Neutrophil (primary cell): ENCODE measurements around the gene NAGA.

Source experiments
- H3K27ac ChIP-seq: fragments of 200-600 bp; sonication (generic); 2 replicates; pipeline ENCODE4 v1.5.1; 2016; ENCODE audit warnings: mild to moderate bottlenecking, moderate library complexity
- H3K27me3 ChIP-seq: fragments of 200-600 bp; sonication (generic); 2 replicates; pipeline ENCODE4 v1.6.0; 2016; ENCODE audit warnings: mild to moderate bottlenecking
- H3K36me3 ChIP-seq: fragments of 200-600 bp; sonication (generic); 2 replicates; pipeline ENCODE4 v1.5.1; 2017
- H3K4me1 ChIP-seq, 2 experiments: fragments of 200-600 bp in 1 of 2; sonication (generic) in 1 of 2; 1 replicate in 1 of 2; 2 replicates in 1 of 2; pipeline versions ENCODE4 v1.5.1 to v1.6.1; 2013 to 2016; ENCODE audit warnings: low read depth in 1 of 2, low read length in 1 of 2, mild to moderate bottlenecking in 1 of 2, moderate library complexity in 1 of 2; ENCODE audit not compliant: control insufficient read depth in 1 of 2, insufficient read depth in 1 of 2
- H3K4me3 ChIP-seq, 2 experiments: fragments of 200-600 bp in 1 of 2; sonication (generic) in 1 of 2; 1 replicate in 1 of 2; 2 replicates in 1 of 2; pipeline ENCODE4 v1.5.1; 2013 to 2016; ENCODE audit warnings: low read depth in 1 of 2, low read length in 1 of 2, mild to moderate bottlenecking in 1 of 2, moderate library complexity in 1 of 2
- H3K9me3 ChIP-seq: fragments of 200-600 bp; sonication (generic); 2 replicates; pipeline ENCODE4 v1.5.1; 2016
- TF ChIP-seq, protein P1 (sequence below): fragments of 200-600 bp; sonication (generic); IDR thresholded peaks from 2 replicates; pipeline ENCODE4 v1.5.1; 2016; ENCODE audit warnings: antibody characterized with exemption

Gene NAGA

DNA sequence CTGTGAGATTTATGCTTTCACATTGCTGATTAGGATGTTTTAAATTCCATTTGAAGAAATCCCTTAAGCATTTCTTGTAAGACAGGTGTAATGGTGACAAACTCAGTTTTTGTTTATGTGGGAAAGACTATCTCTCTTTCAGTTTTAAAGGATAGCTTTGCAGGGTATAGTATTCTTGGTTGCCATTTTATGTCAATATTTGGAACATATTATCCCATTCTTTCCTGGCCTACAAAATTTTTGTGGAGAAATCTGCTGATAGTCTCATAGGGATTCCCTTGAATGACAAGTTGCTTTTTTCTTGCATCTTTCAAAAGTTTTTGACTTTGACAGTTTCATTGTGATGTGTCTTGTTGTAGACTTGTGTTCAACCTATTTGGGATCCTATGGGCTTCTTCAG lies 28.8 kb downstream of the NAGA start:
- Histone ChIP-seq H3K27me3 (no peaks in the 10 kb centered on the region), H3K9me3 (no peaks in the 10 kb centered on the region), H3K36me3 (no peaks in the 10 kb centered on the region), H3K27ac (no peak overlapping the region), H3K4me3 (no peak overlapping the region), H3K4me1 (no peaks in the 10 kb centered on the region)
- TF ChIP-seq, protein P1, sequence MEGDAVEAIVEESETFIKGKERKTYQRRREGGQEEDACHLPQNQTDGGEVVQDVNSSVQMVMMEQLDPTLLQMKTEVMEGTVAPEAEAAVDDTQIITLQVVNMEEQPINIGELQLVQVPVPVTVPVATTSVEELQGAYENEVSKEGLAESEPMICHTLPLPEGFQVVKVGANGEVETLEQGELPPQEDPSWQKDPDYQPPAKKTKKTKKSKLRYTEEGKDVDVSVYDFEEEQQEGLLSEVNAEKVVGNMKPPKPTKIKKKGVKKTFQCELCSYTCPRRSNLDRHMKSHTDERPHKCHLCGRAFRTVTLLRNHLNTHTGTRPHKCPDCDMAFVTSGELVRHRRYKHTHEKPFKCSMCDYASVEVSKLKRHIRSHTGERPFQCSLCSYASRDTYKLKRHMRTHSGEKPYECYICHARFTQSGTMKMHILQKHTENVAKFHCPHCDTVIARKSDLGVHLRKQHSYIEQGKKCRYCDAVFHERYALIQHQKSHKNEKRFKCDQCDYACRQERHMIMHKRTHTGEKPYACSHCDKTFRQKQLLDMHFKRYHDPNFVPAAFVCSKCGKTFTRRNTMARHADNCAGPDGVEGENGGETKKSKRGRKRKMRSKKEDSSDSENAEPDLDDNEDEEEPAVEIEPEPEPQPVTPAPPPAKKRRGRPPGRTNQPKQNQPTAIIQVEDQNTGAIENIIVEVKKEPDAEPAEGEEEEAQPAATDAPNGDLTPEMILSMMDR, result no peak

DNA sequence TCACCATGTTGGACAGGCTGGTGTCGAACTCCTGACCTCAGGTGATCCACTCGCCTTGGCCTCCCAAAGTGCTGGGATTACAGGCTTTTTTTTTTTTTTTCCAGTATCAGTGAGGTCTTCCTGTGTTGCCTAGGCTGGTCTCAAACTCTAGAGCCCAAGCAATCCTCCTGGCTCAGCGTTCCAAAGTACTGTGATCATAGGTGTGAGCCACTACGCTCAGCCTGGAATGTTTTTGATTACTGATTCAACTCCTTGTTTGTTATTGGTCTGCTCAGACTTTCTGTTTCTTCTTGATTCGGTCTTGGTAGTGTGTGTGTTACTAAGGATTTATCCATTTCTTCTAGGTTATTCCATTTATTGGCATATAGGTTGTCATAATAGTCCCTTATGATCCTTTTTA lies 31.3 kb downstream of the NAGA start:
- H3K4me3 ChIP-seq, result no peak overlapping the region
- no peak overlapping the region for H3K27ac ChIP-seq
- no peaks in the 10 kb centered on the region for H3K9me3 ChIP-seq
- TF ChIP-seq, protein P1, result no peak
- H3K36me3 ChIP-seq, result no peaks in the 10 kb centered on the region
- no peaks in the 10 kb centered on the region for H3K27me3 ChIP-seq
- no peaks in the 10 kb centered on the region for H3K4me1 ChIP-seq

DNA sequence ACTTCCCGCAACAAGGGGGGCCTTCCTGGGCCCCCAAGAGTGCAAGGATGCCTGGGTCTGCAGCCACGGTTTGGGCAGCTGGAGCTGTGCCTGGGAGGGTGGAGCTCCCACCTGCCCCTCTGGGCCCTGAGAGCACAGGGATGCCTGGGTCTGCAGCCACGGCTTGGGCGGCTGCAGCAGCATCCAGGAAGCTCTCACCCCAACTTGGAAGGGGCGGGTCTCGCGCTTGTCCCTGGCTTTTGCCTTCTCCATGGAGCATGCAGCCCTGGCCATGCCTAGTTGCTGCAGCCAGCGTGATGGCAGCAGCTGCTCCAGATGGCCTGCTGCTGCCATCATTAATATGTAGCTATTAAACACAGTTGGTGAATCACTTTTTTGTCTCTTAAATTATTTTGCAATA lies 35.4 kb downstream of the NAGA start:
- Histone ChIP-seq H3K27ac (no peak overlapping the region), H3K36me3 (no peaks in the 10 kb centered on the region), H3K27me3 (no peaks in the 10 kb centered on the region), H3K4me3 (no peak overlapping the region), H3K9me3 (peaks cover 11% of the 10 kb centered on the region), H3K4me1 (no peaks in the 10 kb centered on the region)
- TF ChIP-seq, protein P1, result no peak

DNA sequence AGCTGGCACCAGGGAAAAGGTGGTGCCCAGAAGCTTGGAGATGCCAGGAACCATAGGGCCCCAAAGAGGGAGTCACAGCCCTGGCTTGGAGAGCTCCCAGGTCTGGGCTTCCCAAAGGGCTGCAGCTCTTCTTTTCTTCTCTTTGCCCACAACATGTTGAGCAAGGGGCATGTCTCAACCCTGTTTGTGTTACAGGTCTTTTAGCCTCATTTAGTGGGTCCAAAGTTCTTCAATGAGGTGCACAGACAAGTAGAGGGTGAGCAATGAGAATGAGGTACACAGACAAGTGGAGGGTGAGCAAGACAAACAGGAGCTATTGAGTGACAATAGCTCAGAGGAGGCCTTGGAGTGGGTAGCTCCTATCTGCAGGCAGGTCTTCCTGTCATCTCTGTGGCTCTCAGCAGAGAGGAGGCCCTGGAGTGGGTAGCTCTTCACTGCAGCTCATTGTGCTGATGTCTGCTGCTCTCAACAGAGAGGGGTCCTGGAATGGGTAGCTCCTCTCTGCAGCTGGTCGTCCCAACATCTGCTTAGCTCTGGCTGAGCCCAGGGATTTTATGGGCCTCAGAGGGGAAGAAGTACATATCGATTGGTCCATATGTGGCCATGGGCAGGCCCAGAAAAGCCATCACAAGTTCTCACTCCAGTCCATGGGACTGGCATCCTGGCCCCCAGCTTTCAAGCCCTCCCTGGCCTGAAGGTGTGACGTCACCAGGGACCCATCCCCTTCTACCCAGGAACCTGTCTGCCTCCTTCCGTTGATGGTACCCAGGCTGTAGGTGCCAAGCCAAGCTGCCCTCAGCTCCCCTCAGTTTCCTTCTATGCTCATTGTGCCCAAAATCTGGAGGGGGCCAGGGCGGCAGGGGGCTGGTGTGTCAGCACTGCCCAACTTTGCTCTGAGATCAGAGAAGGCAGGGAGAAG lies 37.1 kb downstream of the NAGA start:
- Histone ChIP-seq H3K4me1 (no peaks in the 10 kb centered on the region), H3K27me3 (no peaks in the 10 kb centered on the region), H3K27ac (no peak overlapping the region), H3K4me3 (no peak overlapping the region), H3K9me3 (peaks cover 11% of the 10 kb centered on the region), H3K36me3 (no peaks in the 10 kb centered on the region)
- TF ChIP-seq, protein P1, result no peak

DNA sequence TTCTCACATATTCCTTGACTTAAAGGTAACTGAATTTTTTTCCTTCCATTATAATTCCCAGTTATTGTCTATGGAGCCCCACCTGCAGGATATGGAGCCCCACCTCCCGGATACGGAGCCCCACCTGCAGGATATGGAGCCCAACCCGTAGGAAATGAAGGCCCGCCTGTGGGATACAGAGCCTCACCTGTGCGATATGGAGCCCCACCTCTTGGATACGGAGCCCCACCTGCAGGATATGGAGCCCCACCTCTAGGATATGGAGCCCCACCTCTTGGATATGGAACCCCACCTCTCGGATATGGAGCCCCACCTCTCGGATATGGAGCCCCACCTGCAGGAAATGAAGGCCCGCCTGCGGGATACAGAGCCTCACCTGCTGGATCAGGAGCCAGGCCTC lies 43.9 kb downstream of the NAGA start:
- TF ChIP-seq, protein P1, result no peak
- H3K4me3 ChIP-seq, result no peak overlapping the region

More for the DNA sequence above, 43.9 kb downstream of the NAGA start:
- Histone ChIP-seq H3K27ac (no peak overlapping the region), H3K4me1 (peaks cover 7% of the 10 kb centered on the region in 2 experiments), H3K36me3 (no peaks in the 10 kb centered on the region), H3K9me3 (no peaks in the 10 kb centered on the region), H3K27me3 (no peaks in the 10 kb centered on the region)
